CD4-positive, alpha-beta T cell treated with Interleukin-15 for 4 hours (primary cell): ENCODE data around the gene CDHR4.
A peak's percentile ranks its signal among the peaks of the same experiment; 100 is the strongest.
"Not testable (repeated sequence)": the region's sequence is repeated elsewhere in the genome, so short reads cannot be mapped to it uniquely, and the experiment has no call there.

Source experiments
- DNase-seq: peaks from one replicate; pipeline ENCODE4 v3.0.0-alpha.2; 2020; ENCODE audit warnings: low spot score

The CDHR4 gene

GRCh38 chr3:49803465-49804140 lies 3.9 kb upstream of the CDHR4 start:
- DNase-seq: peak; percentile 23

- peak; percentile 88 for DNase-seq
These were observed 3.2 kb upstream of the CDHR4 start, which contains the start of gene INKA1 for GRCh38 chr3:49802719-49803464. Gene INKA1 (plus strand): TSS chr3:49803261. CDS start chr3:49803393, 132 bp downstream.

GRCh38 chr3:49801160-49801559 lies 1.5 kb upstream of the CDHR4 start:
- no peak for DNase-seq

- DNase-seq: no peak
These were observed 568 bp downstream of the CDHR4 start for GRCh38 chr3:49799105-49799504.

- DNase-seq: no peak
These were observed 4.5 kb downstream of the CDHR4 start for GRCh38 chr3:49794926-49795905.

- DNase-seq: no peak
These were observed 5.2 kb downstream of the CDHR4 start for GRCh38 chr3:49794431-49794830.

GRCh38 chr3:49793486-49794085 lies 6.1 kb downstream of the CDHR4 start:
- DNase-seq: no peak

GRCh38 chr3:49792371-49793150 lies 7.1 kb downstream of the CDHR4 start:
- DNase-seq: no peak

GRCh38 chr3:49791571-49791970 lies 8.1 kb downstream of the CDHR4 start:
- DNase-seq: no peak

- no peak for DNase-seq
These were observed 8.9 kb downstream of the CDHR4 start for GRCh38 chr3:49790626-49791411.

GRCh38 chr3:49788056-49788455 lies 11.6 kb downstream of the CDHR4 start:
- DNase-seq: no peak

GRCh38 chr3:49787536-49787935 lies 12.1 kb downstream of the CDHR4 start:
- DNase-seq: no peak

GRCh38 chr3:49787182-49787464 lies 12.6 kb downstream of the CDHR4 start:
- no peak for DNase-seq

- peak; percentile 100 for DNase-seq
These were observed 13.1 kb downstream of the CDHR4 start, which contains the start of gene IP6K1 for GRCh38 chr3:49786357-49787181. Gene IP6K1 (minus strand): TSS chr3:49786542. CDS start chr3:49748040, 38,502 bp downstream.

GRCh38 chr3:49785565-49786356 lies 13.9 kb downstream of the CDHR4 start:
- DNase-seq: peak; percentile 14

GRCh38 chr3:49782277-49782676 lies 17.4 kb downstream of the CDHR4 start:
- DNase-seq: not testable (repeated sequence)

- no peak for DNase-seq
These were observed 18.1 kb downstream of the CDHR4 start for GRCh38 chr3:49781415-49782199.

GRCh38 chr3:49780975-49781365 lies 18.7 kb downstream of the CDHR4 start:
- DNase-seq: not testable (repeated sequence)
